ENCODE data around the gene FAM222B.

Gene FAM222B

DNA sequence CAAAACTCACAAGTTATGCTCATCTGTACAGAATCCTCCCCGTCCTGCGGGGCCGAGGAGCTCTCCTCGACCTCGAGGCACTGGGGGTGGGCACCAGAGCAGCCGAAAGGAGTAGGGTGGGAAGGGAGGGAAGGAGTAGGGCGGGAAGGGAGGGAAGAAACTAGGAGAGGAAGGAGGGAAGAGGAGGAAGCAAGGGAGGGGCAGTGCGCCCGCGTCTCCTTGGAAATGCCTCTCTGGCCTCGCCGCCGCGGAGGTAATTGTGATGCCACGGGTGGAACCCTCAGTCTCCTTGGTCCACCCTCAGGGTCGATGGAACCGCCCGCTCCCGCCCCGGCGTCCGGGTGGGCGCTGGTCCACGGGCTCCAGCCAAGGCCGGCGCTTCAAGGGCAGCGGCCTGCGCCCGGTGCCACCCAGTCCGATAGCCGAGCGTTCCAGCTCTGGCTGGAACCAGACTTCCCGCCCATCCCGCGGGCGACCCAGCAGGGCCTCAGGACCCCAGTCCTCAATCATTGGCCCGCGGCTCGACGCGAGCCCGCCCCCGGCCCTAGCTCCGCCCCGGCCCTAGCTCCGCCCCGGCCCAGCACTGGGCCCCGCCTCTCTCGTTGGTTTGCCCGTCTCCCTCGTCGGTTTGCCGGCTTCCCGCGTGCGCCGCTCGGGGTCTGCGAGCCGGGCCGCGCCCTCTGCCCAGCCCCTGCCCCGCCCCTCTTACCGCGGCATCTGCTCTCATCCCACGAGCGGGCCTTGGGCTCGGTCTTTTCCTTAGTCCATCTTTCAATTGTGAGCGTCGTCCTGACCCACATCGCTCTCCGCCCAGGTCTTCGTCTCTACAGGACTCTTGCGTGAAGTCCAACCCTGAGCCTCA is 131.5 kb downstream of the FAM222B start:
- TF ChIP-seq, protein P1, sequence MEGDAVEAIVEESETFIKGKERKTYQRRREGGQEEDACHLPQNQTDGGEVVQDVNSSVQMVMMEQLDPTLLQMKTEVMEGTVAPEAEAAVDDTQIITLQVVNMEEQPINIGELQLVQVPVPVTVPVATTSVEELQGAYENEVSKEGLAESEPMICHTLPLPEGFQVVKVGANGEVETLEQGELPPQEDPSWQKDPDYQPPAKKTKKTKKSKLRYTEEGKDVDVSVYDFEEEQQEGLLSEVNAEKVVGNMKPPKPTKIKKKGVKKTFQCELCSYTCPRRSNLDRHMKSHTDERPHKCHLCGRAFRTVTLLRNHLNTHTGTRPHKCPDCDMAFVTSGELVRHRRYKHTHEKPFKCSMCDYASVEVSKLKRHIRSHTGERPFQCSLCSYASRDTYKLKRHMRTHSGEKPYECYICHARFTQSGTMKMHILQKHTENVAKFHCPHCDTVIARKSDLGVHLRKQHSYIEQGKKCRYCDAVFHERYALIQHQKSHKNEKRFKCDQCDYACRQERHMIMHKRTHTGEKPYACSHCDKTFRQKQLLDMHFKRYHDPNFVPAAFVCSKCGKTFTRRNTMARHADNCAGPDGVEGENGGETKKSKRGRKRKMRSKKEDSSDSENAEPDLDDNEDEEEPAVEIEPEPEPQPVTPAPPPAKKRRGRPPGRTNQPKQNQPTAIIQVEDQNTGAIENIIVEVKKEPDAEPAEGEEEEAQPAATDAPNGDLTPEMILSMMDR (conservative IDR thresholded peaks at IDR 0.05; ENCODE audit: low read depth), result no peak
- H3K27ac ChIP-seq, result peak overlapping the region; percentile 96
- peak; percentile 89 for DNase-seq (ENCODE audit: low spot score)
- ChIA-PET CTCF (interaction anchor here (0.6 to 0.8 kb wide), 2 partner anchors 27 to 76 kb away, joined by 3 to 7 read pairs; no protein-coding TSS in a partner anchor), POLR2A (ENCODE audit: low non-redundant PET) (interaction anchor here (0.5 to 1.7 kb wide), 2 partner anchors 9 to 64 kb away, joined by 7 to 11 read pairs; partner anchors contain the start of gene RPL23A)

DNA sequence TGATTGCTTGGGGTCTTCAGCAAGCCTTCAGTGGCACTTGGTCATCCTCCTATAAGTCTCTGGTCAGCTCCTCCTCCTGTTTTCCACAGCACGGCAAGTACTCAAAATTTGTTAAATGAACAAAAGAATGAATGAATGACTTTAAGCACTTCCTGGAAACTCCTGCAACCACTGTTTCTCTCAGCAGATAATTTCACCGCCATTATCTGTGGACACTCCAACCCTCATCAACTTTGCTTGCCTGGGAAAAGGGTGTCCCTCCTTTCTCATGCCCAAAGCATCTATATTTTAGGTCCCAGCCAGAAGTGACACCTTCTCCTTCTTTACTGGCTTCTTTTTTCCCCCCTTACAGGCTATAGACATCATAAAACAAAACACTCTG is 135.3 kb downstream of the FAM222B start:
- ChIA-PET POLR2A (ENCODE audit: low non-redundant PET) (no interaction called here), CTCF (no interaction called here)
- TF ChIP-seq, protein P1 (conservative IDR thresholded peaks at IDR 0.05; ENCODE audit: low read depth), result no peak

DNA sequence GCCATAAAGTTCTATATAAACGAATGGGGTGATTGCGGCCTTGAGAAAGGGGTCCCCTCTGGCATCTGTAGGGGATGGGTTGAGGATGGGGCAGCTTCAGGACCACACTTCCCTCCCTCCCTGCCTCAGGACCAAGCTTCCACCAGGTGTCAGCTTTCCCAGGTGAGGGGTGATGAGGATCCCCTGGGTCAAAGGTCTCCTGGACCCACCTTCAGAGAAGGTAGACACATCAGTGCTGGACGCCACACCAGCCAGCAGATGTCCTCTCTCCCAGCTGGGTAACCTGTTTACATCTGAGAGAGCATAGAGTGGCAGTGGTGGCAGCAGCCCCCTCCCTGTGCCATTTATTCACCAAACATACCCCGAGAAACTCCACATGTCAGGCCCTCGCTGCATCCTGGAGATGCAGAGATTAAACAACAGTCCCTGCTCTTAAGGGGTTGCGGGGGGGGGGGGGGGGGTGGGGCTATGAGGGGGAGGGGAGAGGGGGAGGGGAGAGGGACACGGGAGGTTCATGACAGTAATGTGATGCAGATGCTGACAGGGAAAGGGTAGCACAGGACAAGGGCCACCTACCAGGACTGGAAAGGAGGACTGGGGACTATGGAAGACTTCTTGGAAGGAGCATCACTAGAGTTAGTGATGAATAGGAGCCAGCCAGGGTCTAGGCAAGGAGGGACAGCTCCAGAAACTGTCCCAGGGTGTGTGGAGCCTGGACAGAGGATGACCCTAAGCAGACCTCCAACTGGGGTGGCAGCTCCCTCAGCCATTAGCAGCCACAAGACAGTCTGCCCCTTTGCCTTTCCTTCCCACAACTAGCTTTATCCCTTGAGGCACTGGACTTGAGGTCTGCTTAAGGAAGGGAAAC is 135.9 kb downstream of the FAM222B start:
- H3K27ac ChIP-seq, result no peak overlapping the region; the same call in 1 of the 2 replicates
- POLR2A ChIA-PET (ENCODE audit: low non-redundant PET), result no interaction called here
- no peak for DNase-seq (ENCODE audit: low spot score)
- TF ChIP-seq, protein P1 (conservative IDR thresholded peaks at IDR 0.05; ENCODE audit: low read depth), result no peak
- CTCF ChIA-PET, result interaction anchor here (0.6 kb wide), 1 partner anchor 22 kb away, joined by 5 read pairs; no protein-coding TSS in a partner anchor

More for the DNA sequence above, 135.3 kb downstream of the FAM222B start:
- H3K27ac ChIP-seq, result no peak overlapping the region; the same call in 1 of the 2 replicates
- no peak for DNase-seq (ENCODE audit: low spot score)
